NOMO-1 treated with dmso at 0.1 percent for 144 hours (cell line): Measurements from ENCODE around the gene AHCYL2.
"Not testable (repeated sequence)": the region's sequence is repeated elsewhere in the genome, so short reads cannot be mapped to it uniquely, and the experiment has no call there.

ENCODE experiments used
- DNase-seq: peaks from one replicate; lab custom pipeline; 2025; ENCODE audit not compliant: unreplicated experiment; lab: John Stamatoyannopoulos, UW

AHCYL2 gene

GRCh38 chr7:129282865-129283264, 58.0 kb downstream of the AHCYL2 start:
- no peak for DNase-seq

- no peak for DNase-seq
Observed at GRCh38 chr7:129283936-129284335, 59.1 kb downstream of the AHCYL2 start.

GRCh38 chr7:129285111-129285510, 60.3 kb downstream of the AHCYL2 start:
- DNase-seq = no peak

GRCh38 chr7:129292861-129293260, 68.0 kb downstream of the AHCYL2 start:
- DNase-seq = no peak

GRCh38 chr7:129295015-129295423, 70.2 kb downstream of the AHCYL2 start:
- DNase-seq = no peak

- no peak for DNase-seq
Observed at GRCh38 chr7:129298268-129298893, 73.6 kb downstream of the AHCYL2 start.

- no peak for DNase-seq
Observed at GRCh38 chr7:129299889-129300288, 75.1 kb downstream of the AHCYL2 start.

- DNase-seq = not testable (repeated sequence)
Observed at GRCh38 chr7:129300299-129300698, 75.5 kb downstream of the AHCYL2 start.

GRCh38 chr7:129307592-129307991, 82.8 kb downstream of the AHCYL2 start:
- DNase-seq = no peak

GRCh38 chr7:129308047-129308446, 83.2 kb downstream of the AHCYL2 start:
- DNase-seq = no peak

GRCh38 chr7:129311429-129311828, 86.6 kb downstream of the AHCYL2 start:
- DNase-seq = no peak

GRCh38 chr7:129313282-129313681, 88.5 kb downstream of the AHCYL2 start:
- no peak for DNase-seq

GRCh38 chr7:129315960-129316359, 91.1 kb downstream of the AHCYL2 start:
- DNase-seq = no peak

GRCh38 chr7:129317450-129317849, 92.6 kb downstream of the AHCYL2 start:
- no peak for DNase-seq

GRCh38 chr7:129327076-129327475, 102.2 kb downstream of the AHCYL2 start:
- DNase-seq = no peak

GRCh38 chr7:129332254-129333035, 107.6 kb downstream of the AHCYL2 start:
- DNase-seq = no peak

GRCh38 chr7:129334473-129334872, 109.6 kb downstream of the AHCYL2 start:
- DNase-seq = no peak

- no peak for DNase-seq
Observed at GRCh38 chr7:129338450-129338849, 113.6 kb downstream of the AHCYL2 start.

GRCh38 chr7:129341212-129341611, 116.4 kb downstream of the AHCYL2 start:
- DNase-seq = no peak

GRCh38 chr7:129341816-129342806, 117.3 kb downstream of the AHCYL2 start:
- DNase-seq = no peak

GRCh38 chr7:129343099-129343700, 118.4 kb downstream of the AHCYL2 start:
- no peak for DNase-seq
